HG02588 (cell line): Measurements from ENCODE around the gene COL24A1.
A peak's percentile ranks its signal among the peaks of the same experiment; 100 is the strongest.
"Not testable (repeated sequence)": the region's sequence is repeated elsewhere in the genome, so short reads cannot be mapped to it uniquely, and the experiment has no call there.

Experiments used
- ATAC-seq: cut with Tn5 transposase; IDR thresholded peaks from one replicate; pipeline ENCODE4 v1.9.1; 2021; ENCODE audit warnings: mild to moderate bottlenecking, moderate library complexity; ENCODE audit not compliant: unreplicated experiment

COL24A1 gene

GRCh38 chr1:85998105-85998855 is 158.3 kb downstream of the COL24A1 start:
- ATAC-seq, result no peak

GRCh38 chr1:85992791-85993190 is 163.8 kb downstream of the COL24A1 start:
- peak; percentile 50 for ATAC-seq

DNA sequence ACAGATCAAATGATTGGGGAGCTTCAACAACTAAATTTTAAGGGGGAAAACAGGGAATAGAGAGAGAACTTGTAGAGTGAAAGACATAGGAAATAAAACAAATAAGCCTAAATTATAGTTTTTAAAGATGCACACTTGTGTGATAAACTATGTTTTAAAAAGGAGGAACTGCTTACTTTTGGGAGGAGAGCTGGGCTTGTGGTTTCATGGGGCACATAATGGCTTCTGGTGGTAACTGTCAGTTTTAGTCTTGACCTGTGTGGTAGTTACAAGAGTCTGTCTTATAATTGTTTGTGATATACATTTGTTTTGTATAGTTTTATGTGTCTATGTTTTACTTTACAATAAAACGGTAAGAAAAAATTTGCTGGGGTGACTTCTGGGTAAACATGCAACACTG is 165.3 kb downstream of the COL24A1 start:
- ATAC-seq, result peak; percentile 45

DNA sequence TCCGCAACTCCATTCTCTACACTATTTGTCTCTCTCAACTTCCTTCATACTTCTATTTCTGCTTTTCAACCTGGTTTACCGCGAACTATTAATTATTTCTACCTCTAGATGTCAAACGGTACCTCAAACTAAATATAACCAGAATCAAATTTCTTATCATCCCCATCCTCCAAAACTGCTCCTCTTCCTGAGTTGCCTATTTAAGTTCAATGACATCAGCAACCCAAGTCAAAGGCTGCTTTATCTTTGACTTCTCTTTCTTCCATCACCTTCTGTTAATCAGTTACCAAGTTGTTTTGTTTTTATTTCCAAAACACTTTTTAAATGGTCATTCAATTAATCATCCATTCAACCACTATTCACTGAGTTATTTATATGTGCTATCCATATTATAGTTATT is 171.9 kb downstream of the COL24A1 start:
- ATAC-seq, result no peak

- ATAC-seq, result no peak
Observed at GRCh38 chr1:85983316-85983715, 173.3 kb downstream of the COL24A1 start.

GRCh38 chr1:85976516-85977205 is 179.9 kb downstream of the COL24A1 start:
- no peak for ATAC-seq

- no peak for ATAC-seq
Observed at GRCh38 chr1:85975912-85976371, 180.6 kb downstream of the COL24A1 start.

DNA sequence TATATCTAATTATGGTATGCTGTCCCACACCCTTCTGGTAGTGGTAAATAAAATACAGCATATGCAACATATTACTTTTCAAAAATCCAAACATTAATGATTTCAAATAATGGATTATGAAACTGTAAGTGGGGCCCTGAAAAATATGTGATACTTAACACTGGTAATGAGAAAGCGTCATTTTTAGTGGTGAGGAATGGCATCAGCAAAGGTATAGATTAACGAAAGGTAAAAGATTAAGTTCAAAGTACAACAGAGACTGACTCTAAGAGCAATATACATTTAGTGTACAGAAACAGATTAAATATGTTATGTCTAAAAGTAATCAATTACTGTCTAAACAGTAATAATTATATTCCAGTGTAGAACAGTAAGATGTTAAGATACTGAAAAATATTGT is 194.1 kb downstream of the COL24A1 start:
- ATAC-seq, result no peak

DNA sequence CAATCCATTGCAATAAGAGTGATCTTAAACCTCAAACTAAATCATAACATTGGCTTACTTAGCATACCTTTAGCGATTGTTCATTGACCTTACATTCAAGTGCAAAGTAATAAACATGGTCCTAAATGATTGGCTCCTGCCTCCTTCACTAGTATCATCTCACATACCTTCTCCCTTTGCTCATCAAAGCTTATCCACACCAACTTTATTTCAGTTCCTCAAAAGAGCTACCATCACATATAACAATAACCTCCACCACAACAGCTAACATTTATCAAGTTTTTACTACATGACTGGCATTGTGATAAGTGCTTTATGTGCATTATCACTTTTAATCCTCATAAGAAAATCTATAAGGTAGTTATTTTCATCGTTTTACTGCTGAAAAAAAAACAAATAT is 198.8 kb downstream of the COL24A1 start:
- ATAC-seq, result no peak

DNA sequence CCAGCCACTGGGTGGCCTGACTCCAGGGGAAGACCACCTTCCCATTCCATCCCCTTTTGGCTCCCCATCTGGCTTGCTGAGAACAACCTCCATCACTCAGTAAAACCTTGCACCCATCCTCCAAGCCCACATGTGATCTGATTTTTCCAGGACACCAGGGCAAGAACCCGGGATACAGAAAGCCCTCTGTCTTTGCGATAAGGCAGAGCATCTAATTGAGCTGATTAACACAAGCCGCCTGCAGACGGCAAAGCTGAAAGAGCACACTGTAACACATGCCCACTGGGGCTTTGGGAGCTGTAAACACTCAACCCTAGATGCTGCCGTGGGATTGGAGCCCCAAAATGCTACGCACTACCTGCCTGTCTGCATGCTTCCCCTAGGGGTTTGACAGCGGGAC is 201.4 kb downstream of the COL24A1 start:
- not testable (repeated sequence) for ATAC-seq

GRCh38 chr1:85952460-85952859 is 204.1 kb downstream of the COL24A1 start:
- ATAC-seq, result no peak

DNA sequence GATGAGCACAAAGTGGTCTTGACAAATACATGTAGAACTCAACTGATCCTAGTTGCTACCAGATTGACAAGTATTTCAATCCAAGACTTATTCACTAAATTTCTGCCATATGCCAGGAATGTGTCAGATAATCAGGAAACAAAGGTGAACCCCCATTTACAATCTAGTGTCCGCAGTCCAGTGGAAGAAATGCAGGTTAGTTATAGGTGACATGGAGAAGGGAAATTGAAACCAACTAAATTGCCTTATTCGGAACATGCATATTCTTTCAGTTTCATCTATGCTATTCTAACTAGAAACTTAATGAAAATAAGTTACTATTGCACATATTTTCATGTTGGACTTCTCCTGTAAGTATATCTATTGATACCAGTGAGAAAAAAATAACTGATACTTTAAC is 209.4 kb downstream of the COL24A1 start:
- no peak for ATAC-seq

GRCh38 chr1:85943945-85944344 is 212.6 kb downstream of the COL24A1 start:
- ATAC-seq, result no peak

DNA sequence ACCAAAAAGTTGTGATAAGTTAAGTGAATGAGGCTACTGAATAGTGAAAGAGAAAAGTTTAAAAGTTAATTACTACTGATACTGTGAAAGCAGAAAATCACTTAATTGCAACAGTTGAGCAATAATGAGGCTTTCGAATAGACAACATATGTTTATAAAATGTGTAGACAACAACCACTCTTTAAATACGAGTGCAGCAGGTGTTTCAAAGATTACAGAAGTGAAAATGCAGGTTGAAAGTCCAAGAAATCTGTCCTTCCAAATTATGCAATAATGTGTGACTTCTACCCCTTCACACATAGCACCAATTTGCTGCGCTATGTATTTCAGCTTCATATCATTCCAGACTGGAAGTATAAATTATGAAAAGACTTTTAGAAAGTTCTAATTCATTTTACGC is 213.0 kb downstream of the COL24A1 start:
- ATAC-seq, result no peak

- no peak for ATAC-seq
Observed at GRCh38 chr1:85940656-85941306, 215.8 kb downstream of the COL24A1 start.

- no peak for ATAC-seq
Observed at GRCh38 chr1:85938829-85939228, 217.7 kb downstream of the COL24A1 start.

GRCh38 chr1:85936470-85936869 is 220.1 kb downstream of the COL24A1 start:
- ATAC-seq, result no peak

GRCh38 chr1:85936057-85936456 is 220.5 kb downstream of the COL24A1 start:
- no peak for ATAC-seq

- ATAC-seq, result no peak
Observed at GRCh38 chr1:85935234-85935633, 221.3 kb downstream of the COL24A1 start.

GRCh38 chr1:85934516-85934915 is 222.1 kb downstream of the COL24A1 start:
- ATAC-seq, result no peak

- ATAC-seq, result no peak
Observed at GRCh38 chr1:85933961-85934360, 222.6 kb downstream of the COL24A1 start.

DNA sequence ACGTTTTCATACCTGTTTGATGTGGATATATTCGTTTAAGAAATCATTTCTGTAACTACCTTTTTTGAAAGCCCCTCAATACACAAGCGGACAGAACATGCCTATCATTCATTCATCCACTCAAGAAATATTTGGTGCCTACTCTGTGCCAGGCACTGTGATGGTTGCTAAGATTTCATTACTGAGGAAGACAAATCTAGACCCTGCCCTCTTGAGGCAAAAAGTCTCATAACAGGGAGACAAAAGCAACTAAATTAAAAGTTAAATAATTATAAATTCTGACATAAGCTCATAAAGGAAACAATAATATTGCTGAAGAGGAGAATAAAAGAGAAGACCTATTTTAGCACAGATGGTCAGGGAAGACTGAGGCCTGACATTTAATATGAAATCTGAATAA is 244.8 kb downstream of the COL24A1 start:
- no peak for ATAC-seq
